ENCODE results near the gene SERHL2.
"Not testable (repeated sequence)": the region's sequence is repeated elsewhere in the genome, so short reads cannot be mapped to it uniquely, and the experiment has no call there.

The SERHL2 gene, protein sequence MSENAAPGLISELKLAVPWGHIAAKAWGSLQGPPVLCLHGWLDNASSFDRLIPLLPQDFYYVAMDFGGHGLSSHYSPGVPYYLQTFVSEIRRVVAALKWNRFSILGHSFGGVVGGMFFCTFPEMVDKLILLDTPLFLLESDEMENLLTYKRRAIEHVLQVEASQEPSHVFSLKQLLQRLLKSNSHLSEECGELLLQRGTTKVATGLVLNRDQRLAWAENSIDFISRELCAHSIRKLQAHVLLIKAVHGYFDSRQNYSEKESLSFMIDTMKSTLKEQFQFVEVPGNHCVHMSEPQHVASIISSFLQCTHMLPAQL
- 0.21 to 0.24 reads per million in 2 donors for total RNA-seq

DNA sequence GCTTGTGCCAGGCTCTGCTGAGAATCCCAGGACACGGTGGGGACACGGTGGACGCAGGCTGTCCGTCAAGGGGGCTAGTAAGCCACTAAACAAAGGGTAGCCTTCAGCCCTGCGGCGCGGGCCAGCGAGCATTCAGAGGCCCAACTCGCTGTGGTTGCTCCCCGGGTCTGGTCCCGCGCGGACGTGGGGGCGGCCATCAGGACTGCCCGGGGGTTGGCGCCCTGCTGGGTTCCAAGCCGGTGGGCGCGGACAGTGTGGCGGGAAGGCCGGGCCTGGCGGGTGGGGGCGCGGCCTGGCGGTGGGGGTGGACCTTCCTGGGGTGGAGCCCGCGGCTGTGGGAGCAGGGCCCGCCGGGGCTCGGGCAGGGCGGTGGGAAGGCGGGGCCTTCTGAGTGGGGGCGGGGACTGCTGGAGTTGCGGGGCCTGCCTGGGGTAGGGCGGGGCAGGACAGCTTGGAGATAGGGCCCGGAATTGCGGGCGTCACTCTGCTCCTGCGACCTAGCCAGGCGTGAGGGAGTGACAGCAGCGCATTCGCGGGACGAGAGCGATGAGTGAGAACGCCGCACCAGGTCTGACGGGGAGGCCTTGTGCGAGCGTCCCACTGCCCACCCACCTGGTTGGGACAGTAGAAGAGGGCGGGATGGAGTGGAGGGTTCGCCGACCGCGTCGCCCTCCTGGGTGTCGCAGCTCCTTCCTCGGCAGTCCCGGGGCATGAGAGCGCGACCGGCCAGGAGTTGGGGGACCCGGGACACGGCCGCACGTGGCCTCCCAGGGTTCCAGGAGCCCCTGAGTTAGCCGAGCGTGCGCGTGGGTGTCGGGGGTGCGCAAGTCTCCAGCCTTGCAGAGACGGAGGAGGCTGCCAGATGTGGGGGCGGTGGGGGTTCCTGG is at the start of gene SERHL2:
Gene SERHL2, plus strand, starts transcription at position 482 of the 887 bp plus-strand sequence. Its CDS starts 65 bp downstream, at position 547.
- peak; percentile 77 for DNase-seq

DNA sequence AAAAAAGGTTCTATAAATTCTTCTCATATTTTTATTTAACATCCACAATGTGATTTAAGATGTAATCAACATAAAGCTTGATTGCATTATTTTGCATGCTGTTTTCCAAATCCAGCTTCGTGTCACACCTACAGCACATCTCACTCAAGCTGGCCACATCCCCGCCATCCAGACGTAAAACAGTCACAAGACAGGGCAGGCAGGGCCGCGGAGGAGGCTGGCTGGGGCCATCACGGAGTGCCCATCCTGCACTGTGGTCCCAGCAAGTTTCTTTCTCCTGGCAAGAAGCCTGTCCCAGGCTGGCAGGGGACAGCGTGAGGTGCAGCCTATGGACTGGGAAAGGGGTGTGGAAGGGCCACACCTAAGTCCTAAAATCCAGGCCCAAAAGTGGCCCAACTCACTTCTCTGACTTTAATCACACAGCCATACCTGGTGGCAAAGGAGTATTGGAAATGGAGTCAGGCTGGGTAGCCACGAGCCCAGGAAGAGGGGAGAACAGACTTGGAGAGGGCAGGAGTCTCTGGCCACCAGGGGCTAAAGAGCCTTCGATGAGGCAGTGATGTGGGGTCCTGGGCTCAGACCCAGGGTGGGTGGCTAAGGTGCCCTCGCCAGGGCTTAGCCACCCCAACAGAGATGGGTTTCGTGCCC is 45.3 kb upstream of the SERHL2 start:
- DNase-seq: not testable (repeated sequence)

DNA sequence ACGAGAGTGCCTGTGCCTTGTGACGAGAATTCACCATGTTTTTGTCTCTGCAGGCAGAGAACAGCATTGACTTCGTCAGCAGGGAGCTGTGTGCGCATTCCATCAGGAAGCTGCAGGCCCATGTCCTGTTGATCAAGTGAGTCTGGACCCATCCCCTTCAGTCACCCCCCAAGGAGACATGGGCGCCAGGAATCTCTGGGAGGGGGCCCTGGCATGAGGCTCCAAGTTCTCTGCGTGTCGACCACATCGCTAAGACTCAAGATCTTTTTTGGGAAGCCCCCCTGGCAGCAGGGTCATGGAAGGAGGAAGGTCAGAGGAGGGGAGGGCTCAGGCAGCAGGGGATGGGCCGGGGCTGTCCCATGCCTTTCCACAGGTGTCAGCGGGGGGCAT is 44.8 kb upstream of the SERHL2 start:
- not testable (repeated sequence) for DNase-seq

DNA sequence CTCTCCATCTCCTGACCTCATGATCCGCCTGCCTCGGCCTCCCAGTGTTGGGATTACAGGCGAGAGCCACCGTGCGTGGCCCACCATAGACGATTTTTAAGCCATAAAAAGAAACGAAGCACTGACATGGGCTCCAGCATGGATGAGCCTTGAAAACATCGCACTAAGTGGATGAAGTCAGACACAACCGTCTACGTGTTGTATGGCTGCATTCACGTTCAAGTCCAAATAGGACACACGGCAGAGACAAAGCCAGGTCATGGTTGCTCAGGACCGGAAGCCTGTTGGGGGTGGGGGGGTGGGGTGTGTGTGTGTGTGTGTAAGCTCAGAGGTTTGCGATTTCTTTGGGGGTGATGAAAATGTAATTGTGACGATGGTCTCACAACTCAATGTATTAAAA is 44.2 kb upstream of the SERHL2 start:
- no peak for DNase-seq

DNA sequence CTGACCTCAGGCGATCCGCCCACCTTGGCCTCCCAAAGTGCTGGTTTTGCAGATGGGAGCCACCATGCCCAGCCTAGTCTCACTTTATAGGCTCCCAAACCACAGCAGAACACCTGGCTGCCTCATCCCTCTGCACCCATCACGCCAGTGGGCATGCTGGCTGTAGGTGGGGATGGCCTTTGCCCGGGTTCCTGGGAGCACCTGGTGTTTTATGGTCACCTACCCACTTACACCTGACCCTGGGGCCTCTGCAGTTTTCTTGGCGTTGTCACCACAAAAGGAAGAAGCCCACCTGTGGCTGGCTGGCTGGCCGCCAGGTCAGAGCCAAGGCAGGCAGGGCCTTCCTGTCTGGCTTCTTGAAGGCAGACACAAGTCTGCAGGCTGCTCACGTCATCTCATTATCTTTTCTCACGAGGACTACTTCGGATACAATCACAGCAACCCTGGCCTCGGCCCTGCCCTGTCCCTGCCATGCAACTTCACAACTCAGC is 42.3 kb upstream of the SERHL2 start:
- DNase-seq: no peak

DNA sequence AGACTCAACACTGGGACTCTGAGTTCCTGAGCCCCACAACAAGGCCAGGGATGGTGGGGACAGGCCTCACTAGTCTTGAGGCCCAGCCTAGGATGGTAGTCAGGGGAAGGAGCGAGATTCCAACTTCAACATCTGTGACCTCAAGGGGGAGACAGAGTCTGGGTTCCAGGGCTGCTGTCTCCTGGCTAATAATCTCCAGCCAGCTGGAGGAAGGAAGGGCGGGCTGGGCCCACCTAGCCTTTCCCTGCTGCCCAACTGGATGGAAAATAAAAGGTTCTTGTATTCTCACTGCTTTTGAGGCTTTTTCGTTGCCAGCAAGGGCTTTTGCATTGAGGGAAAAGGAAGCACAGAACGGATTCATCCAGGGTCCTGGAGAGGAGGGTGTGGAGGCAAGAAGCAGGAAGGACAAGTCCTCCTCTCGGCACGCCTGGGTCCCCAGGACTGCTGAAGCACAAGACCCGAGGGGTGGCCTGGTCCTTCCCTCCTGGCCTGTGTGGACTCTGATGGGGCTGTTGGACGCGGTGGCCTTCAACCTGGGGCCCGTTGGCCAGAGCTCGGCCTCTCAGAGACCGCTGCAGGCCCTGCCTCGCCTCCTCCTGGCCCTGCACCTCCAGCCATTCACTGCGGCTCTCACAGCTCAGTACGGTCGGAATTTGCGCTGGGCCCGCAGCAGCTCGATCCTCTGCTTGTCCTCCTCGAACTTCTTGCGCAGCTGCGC is 41.3 kb upstream of the SERHL2 start:
- not testable (repeated sequence) for DNase-seq

DNA sequence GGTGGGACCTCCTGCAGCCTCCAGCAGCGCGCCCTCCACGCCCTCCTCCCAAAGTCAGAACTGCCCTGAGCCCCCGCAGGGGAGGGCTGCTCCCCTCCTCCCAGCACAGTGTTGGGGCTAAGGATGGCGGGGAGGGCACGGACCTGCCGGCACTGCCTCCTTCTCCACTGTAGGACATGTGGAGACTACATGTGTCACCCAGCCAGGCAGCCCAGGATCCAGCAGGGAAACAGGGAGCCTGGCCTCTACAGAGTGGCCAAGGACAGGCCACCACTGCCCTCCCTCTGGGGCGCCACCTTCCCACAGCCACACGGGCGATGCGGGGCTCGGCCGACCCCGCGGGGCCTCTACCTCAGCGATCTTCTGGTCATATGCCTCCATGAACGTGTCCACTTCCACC is 39.4 kb upstream of the SERHL2 start:
- not testable (repeated sequence) for DNase-seq

DNA sequence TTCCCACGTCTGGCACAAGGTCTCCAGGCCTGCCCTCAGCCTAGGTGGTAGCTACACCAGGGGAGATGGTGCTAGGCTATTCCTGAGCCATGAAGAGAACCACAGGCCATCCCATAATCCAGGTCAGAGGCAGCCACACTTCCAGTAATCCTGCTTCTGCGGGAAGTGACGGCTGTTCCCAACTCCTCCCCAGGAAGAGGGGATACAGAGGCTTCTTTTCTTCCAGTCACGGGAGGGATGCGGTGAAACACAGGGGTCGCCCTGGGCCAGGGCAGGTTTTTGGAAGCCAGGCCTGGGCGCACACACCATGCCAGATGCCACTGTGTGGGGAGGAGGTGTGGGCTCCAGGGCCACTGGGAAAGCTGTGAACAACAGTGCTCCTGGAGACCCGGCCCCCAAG is 38.5 kb upstream of the SERHL2 start:
- not testable (repeated sequence) for DNase-seq

DNA sequence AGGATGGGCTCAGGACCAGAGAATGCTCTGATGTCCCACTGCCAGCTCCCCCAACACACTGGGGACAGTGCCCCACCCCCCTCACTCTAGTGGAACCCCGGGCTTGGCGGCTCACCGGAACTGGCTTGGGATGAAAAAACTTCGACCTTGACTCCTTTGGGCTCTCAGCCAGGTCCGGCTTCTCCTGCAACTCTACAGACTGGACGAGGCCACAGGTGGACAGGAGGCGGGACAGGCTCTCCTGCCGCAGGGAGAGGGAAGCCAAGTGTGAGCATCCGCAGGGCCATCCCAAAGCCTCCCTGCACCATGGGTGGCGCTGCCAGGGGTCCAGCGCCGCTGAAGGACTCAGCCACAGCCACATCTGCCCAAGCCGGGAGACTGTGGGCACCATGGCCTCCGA is 37.9 kb upstream of the SERHL2 start:
- no peak for DNase-seq

DNA sequence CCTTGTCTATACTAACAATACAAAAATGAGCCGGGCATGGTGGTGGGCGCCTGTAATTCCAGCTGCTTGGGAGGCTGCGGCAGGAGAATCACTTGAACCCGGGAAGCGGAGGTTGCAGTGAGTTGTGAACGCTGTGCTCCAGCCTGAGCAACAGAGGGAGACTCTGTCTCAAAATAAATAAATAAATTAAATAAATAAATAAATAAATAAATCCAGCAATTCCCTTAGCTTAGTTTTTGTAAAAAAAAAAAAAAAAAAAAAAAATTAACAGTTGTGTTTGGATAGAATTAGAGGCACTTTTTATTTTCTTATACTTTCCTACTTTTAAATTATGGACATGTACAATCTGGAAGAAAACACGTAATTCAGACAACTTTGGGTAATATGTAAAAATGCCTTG is 36.7 kb upstream of the SERHL2 start:
- not testable (repeated sequence) for DNase-seq

DNA sequence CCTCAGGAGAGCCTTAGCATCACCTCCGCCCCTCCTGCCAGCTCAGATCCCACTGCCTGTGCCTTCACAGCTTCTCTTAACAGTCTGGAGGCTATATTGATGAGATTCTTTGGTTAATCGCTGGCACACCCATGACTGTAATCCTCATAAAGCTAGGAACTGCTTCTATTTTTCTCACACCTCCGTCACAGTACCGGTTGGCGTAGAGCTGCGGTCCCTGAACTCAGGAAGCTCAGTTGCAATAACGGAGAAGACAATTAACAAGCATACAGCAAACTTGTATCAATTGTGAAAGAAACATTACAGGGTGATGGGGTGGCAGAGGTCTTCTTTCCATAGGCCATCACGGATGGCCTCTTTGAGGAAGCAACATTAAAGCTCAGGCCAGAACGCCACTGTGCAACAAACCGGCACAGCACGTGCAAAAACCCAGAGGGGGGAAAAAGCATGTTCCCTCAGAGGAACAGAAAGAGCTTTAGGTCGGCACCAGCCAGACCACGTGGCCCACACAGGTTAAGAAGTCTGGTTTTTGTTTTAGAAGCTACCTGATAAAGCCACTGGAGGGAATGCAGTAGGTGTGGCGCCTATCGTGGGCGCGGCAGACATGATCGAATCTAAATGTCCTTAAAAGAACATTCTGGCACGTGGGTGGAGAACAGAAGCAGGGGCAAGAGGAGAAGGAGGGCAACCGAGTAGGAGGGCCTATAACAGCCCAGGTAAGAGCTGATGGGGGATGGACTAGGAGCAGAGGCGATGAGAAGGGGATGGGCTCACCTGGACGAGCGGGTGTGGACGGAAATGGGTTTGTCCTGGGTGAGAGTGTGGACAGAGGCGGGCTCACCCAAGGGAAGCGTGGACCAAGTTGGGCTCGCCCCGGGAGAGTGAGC is 34.9 kb upstream of the SERHL2 start:
- DNase-seq: not testable (repeated sequence)

DNA sequence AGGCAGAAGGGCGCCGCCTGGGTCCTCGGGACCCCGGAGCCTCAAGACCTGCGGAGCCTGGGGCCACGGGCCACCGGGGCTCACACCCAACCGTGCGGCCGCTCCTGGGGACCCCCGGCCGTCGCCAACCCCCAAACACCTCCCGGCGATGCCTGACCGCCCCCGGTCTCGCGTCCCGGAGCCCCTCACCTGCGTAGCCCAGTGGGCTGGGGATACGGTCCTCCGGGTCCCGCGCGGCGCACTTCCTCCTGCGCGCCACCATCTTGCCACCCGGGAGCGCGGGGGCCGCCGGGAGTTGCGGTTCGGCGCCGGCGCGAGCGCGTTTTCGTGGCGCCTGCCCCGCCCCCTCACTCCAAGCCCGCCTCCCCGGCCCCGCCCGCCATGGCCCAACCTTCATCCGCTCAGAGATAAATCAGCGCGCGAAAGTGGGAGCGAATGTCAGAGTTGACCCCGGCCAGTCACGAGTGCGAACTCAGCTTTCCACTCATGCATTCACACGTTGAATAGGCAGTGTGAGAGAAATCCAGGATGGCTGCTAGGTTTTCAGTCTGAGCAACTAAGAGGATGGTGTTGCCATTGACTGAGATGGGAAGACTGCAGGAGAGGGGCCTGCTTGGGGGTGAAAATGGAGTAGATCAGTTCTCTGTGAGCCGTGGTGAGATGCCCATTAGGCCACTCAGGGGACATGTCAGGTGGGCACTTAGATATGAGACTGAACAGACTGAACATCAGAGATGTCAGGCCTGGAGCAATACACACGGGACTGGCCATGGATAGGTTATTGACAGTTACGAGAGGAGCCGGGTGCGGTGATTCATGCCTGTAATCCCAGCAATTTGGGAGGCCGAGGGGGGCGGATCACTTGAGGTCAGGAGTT is 34.0 kb upstream of the SERHL2 start, which contains the start of gene RRP7A:
Gene RRP7A, minus strand, starts transcription at position 272 of the 877 bp plus-strand sequence. Its CDS starts 10 bp downstream, at position 262.
- peak; percentile 83 for DNase-seq

DNA sequence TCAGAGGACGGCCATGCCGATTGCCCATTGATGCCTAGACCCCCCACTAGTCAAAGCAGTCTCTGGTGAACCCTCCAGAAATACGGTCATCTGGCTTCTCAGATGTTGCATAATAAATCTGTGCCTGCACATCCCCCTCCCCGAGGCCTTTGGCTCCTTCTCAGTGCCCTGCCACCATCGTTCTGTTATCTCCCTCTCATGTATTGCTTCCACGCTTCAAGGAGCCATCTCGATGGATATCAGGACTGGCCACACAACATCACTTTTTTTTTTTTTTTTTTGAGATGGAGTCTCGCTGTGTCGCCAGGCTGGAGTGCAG is 32.6 kb upstream of the SERHL2 start:
- no peak for DNase-seq

DNA sequence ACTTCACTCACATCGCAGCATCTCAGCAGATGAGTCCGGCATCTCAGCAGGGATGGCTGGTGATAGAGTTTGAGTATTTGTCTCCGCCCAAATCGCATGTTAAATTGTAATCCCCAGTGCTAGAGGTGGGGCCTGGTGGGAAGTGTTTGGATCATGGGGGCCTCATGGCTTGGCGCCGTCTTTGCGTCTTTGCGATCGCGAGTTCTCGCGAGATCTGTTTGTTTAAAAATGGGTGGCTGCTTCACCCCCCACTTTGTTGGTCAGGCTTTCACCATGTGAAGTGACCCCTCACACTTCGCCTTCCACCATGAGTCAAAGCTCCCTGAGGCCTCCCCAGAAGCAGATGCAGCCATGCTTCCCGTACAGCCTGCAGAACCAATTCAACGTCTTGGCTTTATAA is 31.2 kb upstream of the SERHL2 start:
- DNase-seq: no peak

DNA sequence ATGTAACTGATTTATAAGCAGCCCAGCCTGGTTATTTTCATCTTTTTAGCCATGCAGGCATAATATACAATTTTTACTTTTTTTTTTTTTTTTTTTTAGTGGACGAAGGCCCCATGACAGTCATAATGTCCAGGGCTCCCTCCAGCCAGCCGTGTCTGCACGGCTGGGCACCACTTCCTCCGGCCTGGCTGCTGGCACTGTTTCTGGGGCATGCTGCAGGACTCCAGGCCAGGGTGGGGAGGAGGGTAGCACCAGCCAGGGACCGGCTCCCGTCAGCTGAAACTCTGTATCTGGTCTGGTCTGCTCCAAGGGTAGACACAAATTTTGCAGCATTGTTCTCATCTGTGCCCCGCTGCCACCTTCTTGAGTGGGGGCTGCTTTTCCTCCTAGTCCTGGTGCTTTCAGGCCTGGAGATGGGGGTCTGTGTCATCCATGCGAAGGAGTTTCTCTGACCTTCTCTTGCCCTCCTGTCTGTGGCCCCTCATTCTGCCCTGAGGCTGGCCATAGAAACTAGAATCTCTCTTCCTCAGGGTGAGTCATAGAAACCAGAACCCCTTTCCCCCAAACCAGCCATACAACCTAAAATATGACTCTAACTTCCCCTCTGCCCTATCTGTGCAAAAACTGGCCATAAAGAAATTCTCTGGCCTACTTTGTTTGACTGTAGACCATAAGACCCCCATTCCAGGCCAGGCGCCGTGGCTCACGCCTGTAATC is 25.0 kb upstream of the SERHL2 start:
- DNase-seq: no peak

DNA sequence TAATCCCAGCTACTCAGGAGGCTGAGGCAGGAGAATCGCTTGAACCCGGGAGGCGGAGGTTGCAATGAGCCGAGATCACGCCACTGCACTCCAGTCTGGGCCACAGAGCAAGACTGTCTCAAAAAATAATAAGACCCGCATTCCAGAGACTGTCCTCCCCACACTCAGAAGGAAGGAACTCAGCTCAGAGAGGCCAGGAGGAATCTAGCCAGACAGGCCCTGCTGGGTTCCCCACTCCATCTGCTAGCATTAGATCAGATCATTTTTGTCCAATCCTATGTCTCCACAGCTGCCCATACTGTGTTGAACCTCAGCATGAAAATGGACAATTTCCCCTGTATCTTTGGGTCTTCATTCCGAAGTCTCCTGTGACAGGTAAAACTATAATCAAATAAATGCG is 24.3 kb upstream of the SERHL2 start:
- not testable (repeated sequence) for DNase-seq

DNA sequence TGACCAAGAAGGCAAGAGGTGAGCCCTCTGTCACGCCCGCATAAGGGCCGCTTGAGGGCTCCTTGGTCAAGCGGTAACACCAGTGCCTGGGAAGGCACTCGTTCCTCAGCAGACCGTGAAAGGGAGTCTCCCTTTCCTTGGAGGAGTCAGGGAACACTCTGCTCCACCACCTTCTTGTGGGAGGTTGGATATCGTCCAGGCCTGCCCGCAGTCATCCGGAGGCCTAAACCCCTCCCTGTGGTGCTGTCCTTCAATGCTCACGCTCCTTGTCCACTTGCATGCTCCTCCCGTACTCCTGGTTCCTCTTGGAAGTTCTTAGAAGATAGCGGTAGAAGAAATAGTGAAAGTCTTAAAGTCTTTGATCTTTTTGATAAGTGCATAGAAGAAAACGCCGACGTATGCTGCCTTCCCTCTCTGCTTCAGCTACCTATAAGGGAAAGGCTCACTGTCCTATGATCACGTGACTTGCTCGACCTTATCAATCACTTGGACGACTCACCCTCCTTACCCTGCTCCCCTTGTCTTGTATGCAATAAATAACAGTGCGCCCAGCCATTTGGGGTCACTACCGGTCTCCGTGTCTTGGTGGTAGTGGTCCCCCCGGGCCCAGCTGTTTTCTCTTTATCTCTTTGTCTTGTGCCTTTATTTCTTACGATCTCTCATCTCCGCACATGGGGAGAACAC is 22.2 kb upstream of the SERHL2 start:
- DNase-seq: not testable (repeated sequence)

DNA sequence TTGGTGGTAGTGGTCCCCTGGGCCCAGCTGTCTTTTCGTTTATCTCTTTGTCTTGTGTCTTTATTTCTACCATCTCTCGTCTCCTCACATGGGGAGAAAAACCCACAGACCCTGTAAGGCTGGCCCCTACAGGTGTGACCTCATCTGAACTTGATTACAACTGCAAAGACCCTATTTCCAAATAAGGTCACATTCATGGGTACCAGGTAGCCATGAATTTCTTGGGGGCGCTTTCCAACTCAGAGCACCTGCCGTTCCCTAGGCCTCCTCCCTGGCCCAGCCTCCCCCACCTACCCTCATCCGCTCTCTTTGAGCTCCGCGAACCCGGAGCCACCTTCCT is 20.1 kb upstream of the SERHL2 start:
- no peak for DNase-seq

DNA sequence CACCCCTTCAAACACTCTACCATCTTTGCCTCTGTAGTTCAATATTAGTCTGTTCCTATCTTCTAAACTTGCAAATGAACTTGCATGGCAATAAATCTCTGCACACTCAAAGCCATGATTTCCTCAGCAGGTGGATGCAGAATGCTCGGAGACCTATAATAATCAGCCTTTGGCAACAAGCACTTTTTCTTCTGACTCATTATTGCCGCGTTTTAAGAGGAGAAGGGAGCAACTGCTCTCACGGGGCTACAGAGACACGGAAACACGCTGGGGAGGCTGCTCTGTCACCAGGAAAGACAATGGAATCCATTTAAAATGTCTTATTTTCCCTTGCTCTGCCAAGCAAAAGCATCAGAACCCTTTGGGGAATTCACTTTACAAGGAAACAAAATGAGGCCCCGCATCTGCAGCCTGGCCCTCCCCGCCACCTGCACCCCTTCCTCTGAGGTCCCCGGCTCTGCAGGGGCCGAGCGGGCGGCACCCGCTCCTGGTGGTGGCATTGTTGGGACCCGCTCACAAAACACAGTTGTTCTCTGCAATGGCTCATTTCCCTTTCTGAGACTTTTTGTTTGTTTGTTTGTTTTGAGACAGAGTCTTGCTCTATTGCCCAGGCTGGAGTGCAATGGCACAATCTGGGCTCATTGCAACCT is 18.5 kb upstream of the SERHL2 start:
- not testable (repeated sequence) for DNase-seq
